ENCODE results near the gene XIST.
A peak's percentile ranks its signal among the peaks of the same experiment; 100 is the strongest.
"Not testable (repeated sequence)": the region's sequence is repeated elsewhere in the genome, so short reads cannot be mapped to it uniquely, and the experiment has no call there.

XIST gene

DNA sequence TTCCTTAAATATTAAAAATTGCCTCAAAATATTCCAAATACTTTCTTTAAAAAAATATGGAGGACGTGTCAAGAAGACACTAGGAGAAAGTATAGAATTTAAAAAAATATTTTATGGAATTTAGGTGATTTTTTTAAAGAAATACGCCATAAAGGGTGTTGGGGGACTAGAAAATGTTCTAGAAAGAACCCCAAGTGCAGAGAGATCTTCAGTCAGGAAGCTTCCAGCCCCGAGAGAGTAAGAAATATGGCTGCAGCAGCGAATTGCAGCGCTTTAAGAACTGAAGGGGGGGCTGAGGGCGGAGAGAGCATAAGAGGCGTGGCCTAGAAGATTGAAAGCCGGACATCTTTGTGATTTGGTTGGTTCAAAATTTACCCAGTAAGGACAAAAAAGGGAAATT lies at the start of gene XIST:
TSS of gene XIST (minus strand) at position 248 of the 400 bp plus-strand sequence.
- peak; percentile 47 to 91 (median 75) for DNase-seq

DNA sequence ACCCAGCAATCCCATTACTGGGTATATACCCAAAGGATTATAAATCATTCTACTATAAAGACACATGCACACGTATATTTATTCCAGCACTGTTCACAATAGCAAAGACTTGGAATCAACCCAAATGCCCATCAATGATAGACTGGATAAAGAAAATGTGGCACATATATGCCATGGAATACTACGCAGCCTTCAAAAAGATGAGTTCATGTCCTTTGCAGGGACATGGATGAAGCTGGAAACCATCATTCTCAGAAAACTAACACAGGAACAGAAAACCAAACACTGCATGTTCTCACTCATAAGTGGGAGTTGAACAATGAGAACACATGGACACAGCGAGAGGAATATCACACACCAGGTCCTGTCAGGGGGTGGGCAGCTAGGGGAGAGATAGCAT lies 45.8 kb upstream of the XIST start:
- not testable (repeated sequence) for DNase-seq

DNA sequence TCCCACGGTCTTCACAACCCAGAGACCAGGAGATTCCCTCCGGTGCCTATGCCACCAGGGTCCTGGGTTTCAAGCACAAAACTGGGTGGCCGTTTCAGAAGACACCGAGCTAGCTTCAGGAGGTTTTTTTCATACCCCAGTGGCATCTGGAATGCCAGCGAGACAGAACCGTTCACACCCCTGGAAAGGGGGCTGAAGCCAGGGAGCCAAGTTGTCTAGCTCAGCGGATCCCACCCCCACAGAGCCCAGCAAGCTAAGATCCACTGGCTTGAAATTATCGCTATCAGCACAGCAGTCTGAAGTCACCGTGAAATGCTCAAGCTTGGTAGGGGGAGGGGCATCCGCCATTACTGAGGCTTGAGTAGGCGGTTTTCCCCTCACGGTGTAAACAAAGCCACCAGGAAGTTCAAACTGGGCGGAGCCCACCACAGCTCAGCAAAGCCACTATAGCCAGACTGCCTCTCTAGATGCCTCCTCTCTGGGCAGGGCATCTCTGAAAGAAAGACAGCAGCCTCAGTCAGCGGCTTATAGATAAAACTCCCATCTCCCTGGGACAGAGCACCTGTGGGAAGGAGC lies 40.1 kb upstream of the XIST start:
- DNase-seq: peak in 2 of 3 experiments; percentile 4 to 24

DNA sequence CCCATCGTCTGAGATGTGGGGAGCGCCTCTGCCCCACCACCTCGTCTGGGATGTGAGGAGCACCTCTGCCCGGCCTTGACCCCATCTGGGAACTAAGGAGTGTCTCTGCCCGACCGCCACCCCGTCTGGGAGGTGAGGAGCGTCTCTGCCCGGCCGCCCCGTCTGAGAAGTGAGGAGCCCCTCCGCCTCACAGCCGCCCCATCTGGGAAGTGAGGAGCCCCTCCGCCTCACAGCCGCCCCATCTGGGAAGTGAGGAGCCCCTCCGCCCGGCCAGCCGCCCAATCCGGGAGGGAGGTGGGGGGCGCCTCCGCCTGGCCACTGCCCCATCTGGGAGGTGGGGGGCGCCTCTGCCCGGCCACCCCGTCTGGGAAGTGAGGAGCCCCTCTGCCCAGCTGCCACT lies 29.7 kb upstream of the XIST start:
- not testable (repeated sequence) for DNase-seq

DNA sequence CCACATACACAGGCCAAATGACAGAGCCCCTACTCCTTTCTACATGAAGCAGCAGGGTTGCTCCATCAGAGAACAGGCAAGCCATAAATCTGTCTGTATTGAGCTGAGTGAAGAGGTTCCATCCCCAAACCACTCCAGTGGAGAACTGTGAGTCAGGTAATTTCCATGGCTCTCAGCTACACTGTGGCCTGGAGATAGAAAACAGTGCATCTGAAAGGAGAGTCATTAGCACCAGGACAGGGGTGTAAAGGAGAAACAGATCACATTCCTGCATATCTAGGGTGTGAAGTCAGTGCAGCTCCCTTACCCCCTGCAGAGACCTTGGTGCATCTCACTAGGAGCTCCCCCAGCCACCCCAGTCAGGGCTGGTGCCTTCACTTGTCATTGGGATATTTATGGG lies 25.2 kb upstream of the XIST start:
- DNase-seq: no peak

DNA sequence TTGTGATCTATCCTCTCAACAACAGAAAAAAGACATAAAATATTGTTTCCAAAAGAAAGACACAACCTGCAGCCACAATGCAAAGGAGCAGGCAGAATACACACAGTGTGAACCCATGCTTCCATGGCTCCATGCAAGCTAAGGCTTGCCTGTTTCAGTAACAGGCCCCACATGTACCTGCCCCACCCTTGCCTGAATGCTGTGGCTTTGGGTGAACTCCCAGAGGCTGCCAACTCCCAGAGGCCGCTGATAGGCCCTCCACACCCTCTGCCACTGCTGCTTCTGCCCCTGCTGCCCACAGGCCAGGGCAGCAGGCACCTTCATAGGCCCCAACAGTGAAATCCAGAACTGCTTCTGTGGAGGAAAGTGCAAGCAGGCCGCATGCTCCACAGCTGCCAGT lies 24.4 kb upstream of the XIST start:
- DNase-seq: no peak

DNA sequence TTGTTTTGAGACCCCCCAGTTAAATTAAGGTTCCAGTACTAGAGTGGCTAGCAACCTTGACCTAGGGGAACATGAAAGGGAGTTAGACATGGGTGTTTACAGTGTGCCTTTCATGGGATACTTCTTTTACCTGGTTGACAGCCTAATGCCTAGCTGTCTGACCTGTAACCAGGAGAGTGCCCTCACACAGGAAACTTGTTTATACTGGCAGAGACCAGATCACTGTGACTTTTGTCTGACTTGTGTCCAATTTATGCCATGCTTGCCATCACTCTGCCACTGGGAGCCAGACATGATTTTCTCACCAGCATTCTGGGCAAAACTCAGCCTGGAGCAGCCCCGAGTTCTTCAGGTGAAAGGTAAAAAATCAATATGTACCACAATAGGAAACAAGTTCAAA lies 16.4 kb upstream of the XIST start:
- DNase-seq: no peak

DNA sequence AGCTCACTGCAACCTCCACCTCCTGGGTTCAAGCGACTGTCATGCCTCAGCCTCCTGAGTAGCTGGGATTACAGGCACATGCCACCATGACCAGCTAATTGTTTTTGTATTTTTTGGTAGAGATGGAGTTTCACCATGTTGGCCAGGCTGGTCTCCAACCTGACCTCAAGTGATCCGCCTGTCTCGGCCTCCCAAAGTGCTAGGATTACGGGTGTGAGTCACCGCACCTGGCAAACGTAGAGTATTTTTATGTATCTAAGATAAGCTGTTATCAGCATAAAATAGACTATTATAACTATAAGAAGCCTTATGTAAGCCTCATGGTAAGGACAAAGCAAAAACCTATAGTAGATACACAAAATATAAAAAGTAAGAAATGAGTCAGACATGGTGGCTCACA lies 14.6 kb upstream of the XIST start:
- no peak for DNase-seq

DNA sequence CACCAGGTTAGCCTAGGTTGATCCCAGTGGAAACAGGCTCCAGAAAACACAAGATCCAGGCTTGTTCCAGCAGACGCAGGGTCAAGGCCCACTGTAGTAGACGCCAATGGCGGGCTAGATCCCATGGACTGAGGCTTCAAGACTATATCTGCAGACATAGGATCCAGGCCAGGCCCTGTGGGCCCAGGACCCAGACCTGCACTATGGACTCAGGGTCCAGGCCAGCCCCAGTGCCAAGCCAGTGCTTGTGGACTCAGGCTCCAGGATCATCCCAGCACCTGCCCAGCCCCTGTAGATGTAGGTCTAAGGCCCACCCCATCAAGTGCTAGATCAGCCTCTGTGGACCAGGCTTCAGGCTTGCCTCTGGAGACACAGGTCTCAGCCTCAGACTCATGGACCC lies 11.3 kb upstream of the XIST start:
- DNase-seq: no peak

DNA sequence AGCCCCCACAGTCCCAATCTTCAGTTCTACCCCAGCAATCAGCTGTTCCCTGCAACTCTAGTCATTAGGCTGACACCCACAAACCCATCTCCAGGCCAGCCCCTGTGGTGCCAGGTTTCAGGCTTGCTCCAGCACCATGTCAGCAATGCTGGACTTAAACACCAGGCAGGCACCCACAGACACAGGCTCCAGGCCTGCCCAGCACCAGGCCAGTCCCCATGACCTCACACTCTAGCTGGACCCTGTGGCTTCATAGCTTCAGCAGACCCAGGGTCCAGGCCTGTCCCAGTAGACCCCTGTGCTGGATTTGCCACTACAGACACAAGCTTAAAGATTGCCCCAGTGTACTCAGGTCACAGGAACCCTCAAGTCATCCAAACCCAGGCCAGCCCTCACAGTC lies 10.8 kb upstream of the XIST start:
- no peak for DNase-seq

DNA sequence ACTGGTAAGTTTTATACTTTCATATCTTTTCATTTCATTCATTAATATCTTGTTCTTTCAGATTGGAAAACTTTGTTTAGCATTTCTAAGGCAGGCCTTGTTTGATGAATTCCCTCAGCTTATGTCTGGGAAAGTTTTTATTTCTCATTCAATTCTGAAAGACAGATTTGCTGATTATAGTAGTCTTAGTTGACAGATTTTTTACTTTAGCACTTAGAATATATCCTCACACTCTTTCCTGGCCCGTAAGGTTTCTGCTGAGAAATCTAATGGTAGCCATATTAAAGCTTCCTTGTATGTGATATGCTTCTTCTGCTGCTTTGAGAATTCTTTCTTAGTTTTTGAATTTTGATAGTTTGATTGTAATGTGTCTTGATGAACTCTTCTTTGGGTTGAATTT lies 7.1 kb upstream of the XIST start:
- DNase-seq: no peak

DNA sequence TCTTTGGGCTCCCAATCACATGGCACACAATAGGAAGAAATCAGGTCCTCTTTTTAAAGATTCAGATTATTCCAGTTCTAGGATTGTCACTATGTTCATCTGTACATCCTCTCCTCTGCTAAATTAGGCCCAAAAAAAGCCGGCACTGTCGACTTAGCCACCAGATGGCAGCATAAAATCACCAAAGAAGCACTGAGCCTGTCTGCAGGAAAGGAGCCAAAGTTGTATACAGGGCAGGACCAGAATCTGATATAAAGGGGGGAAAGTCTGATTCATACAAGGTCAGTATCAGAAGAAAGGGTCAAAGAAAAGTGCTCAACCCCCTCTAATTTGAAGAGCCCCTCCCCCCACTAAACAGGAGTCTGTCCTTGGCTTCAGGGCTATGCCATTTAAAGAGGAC lies 3.0 kb upstream of the XIST start:
- peak; percentile 38 to 86 (median 68) for DNase-seq

DNA sequence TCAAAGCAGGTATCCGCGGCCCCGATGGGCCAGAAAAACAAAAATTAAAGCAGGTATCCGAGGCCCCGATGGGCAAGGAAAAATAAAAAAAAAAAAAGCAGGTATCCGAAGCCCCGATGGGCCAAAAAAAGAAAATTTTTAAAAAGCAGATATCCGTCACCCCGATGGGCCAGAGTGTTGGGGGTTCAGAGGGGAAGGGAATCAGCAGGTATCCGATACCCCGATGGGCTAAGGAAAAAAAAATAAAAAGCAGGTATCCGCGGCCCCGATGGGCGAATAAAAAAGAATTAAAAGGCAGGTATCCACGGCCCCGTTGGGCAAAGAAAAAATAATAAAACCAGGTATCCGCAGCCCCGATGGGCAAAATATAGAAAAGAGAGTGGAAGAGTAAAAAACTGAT lies 492 bp downstream of the XIST start:
- peak in 1 of 3 experiments; percentile 54 for DNase-seq

DNA sequence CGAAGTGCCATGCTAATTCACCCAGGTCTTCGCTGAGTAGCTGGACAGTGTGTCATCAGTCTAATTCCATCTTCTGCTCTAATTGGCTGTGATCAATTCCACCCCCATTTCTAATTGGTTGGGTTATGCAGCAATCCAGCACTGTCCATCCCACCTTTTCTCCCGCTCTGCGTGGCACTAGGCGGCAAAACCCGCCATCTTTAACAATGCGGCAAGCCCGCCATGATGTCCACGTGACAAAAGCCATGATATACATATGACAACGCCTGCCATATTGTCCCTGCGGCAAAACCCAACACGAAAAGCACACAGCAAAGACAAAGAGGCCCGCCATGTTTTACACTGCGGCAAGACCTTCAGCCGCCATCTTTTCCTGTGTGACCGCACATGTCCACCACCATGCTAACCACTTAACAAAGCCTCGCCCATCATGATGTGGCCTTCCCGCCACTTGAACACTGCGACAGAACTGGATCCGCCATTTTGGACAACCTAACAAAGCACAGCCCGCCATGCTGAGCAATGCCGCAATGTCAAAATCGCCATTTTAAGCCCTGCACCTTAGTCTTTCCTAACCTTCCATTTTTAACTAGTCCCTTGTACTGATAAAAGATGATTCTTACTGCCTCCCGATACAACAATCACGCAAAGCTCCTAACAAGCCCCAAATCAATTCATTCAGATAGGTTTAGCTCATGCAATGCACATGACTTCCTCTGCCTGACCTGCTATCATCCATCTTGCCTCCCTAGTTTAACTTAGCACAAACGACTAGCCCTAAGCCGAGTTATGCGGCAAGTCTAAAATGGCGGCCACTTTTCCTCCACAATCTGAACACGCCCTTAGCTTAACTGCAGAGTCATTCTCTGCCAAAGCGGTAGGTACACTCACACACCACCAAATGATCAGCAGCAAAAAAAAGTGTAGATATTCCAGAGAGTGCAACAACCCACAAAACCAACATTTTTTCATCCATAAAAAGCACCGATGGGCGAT lies 1.2 kb downstream of the XIST start:
- peak; percentile 81 to 98 (median 93) for DNase-seq

DNA sequence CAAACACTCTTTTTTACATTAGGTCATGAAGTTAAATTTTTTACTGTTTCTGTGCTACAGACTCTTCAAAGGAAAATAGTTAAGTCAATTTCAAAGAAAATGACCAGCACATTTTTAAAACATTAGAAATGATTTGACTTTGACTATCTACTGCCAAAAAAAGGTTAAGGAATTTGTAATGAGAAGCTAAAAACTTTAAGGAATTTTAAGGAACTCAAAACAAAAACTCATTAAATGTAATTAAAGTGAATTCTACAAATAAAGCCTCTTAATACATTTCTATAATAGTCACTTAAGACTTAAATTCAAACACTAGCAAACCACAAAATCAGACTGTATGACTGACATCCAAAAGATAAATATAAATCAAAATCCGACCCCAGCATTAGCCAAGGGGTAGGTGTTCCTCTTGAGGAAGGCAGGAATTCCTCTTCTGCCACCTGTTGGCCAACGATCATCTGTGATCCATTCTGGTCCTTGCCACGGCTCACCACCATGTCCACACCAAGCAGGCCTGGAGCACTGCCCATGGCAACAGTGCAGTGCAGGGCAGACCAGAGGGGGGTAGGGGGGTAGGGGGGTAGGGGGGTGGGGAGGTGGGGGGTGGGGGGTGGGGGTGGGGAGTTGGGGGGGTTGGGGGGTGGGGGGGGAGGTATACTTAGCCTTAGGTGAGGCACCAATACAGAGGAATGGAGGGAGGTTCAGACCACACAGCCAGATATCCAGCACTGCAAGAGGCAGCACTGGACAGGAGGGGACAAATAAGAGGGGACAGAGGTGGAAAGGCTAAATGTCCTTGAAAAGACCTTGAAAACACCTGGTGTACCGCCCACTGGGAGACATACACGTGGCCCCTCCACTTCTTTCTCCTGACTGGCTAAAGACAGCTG lies 2.1 kb downstream of the XIST start:
- DNase-seq: peak in 2 of 3 experiments; percentile 34 to 61

DNA sequence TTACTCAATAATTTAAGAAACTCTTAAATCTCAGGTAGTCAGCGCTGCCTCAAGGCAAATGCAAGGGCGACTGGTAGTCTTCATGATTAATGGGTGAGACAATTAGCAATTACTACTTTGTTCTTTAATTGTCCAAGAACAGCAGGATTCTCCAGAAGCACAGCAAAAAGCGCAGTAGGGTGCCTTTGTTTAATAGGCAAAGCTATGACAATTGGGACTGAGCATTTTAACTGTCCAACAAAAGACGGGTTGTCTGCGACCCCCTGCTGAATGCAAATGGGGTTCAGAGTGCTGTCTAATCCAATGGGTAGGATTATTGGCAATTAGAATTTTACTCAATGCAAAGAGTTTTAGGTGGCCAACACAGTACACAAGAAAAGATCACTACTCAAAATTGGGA lies 3.4 kb downstream of the XIST start:
- peak in 2 of 3 experiments; percentile 65 to 83 for DNase-seq

DNA sequence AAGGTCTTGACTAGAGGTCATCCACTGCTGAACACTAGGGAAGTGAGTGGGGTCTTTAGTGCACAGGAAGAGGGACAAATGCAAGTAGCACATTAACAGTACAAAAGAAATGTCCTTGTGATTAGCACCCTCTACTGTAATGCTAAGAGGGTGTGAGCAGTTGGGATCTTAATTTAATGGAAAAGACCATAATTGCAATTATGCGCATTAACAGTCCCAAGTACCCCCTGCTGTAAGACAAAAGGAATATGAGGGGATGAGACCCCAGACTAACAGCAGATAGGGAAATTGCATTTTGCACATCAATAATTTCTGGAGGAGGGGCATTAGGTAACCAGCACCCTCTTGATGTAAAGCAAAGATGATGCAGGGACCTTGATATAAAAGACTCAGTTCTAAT lies 4.5 kb downstream of the XIST start:
- peak in 2 of 3 experiments; percentile 7 to 30 for DNase-seq

DNA sequence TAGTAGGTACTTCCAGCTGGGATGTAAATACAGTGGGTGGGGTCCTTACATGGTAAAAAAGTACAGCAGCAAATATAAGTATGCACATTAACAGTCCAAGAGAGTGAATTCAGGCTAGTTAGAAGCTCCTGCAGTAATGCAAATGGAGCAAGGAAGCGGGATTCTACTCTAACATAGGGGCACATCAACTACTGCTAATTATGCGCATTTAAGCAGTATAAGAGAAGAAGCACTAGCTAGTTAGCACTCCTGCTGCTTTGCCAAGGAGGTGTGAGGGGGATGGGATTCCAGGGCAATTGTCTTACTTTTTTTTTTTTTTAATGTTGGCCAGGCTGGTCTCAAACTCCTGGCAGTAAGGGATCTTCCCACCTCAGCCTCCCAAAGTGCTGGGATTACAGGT lies 5.4 kb downstream of the XIST start:
- DNase-seq: no peak

DNA sequence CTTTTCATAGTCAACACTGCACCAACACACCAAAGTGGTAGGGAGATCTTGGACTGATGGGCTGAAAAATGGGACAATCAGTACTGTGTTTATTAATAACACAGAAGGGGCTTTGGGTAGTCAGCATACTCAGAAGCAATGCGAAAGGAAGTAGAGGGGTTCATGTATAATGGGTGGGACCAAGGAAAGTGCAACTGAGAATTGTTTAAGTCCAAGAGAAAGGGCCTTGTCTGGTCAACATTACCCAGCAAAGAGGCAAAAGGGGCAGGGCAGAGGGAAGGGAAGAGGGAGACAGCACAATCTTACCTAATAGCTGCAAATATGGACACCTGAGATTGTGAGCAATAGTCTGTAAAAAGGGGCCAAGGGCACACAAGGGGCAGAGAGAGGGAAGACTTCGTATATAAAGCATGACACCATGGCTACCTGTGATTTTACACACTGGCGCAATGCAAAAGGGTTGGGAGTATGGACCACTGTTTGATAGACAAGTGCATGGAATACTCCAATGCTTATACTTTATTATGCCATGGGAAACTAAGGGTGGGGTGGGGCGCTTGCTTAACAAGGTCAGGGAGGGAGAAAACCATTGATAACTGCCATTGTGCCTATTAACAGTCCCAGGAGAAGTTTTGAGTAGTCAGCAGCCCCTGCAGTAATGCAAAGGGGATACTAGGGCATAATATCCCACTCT lies 9.8 kb downstream of the XIST start:
- DNase-seq: no peak

DNA sequence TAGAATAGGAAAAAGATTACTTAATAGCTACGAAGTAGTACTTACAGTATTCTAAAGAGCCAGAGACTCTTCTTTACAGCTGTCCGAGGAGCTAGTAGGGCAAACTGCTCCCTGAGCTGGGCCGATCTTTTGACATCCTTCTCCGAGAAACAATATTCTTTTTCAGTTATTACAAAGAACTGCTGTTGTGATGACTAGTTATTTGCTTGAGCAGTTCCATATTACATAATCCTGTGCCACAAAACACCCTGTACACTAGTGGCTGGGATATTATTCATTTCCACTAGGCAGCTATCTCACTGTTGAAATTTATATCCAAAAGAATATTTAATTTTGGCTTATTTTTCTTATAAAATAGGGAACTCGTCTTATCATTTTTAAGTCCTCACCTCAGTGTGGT lies 11.2 kb downstream of the XIST start:
- no peak for DNase-seq

DNA sequence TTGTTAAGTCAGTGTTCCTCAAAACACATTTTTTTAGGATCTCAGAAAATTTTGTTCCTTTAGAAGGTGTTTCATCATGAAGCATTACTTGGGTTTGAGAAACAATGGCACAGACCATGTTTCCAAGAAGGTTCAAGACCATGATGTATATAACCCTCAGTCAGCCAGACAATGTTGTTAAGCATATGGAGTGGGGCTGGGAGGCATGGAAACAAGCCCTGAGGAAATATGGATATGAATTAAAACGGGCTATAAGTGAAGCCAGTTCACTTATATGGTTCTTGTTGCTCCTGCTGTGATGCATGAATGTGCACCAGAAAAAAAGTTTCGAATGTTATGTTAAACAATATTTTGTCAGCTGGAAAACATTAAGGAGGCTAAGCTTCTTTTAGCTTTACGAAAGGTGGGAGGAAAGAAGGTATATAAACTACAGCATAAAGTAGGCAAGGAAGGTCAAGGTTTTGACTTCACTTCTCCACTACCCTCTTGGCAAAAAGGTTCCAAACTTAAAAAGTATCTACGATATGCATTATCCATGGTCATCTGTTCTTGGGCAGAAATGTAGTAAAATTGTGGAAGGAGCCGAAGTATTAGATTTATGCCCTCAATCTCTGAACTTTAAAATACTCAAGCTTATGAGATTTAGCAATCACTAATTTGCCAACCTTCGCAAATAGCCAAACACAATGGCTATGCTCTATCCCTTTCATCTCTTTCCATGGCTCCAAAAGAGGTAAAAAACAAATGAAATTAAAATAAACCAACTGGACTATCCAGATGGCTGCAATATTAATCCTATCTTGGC lies 12.2 kb downstream of the XIST start:
- no peak for DNase-seq

DNA sequence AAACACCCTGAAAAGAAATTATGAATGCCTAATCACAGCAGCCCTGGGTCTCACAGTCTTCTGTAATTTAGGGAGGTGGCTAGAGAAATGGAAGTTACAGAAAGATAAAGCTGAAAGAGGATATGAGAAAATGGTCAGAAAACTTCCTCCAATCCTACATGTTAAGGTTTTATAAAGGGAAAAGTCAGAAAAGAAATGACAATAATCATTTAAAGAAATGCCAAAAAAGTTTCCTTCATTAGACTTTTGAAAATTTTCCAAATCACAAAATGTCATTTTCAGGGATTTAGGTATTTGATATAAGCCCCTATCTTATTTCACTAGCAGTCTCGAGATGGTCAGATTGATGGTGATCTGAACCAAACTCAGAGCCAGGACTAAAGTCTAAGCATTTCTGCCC lies 13.4 kb downstream of the XIST start:
- no peak for DNase-seq
